ENCODE measurements around the gene FOLR3. TPM values are rescaled to one million over a fixed set of nuclear protein-coding genes. Genes with fewer than 3 reads are reported as not detected.

Gene FOLR3
- total and polyA plus RNA-seq, 2 of the 4 experiments (the other 2 are of a cell fraction) = 0.29 to 0.36 TPM

DNA sequence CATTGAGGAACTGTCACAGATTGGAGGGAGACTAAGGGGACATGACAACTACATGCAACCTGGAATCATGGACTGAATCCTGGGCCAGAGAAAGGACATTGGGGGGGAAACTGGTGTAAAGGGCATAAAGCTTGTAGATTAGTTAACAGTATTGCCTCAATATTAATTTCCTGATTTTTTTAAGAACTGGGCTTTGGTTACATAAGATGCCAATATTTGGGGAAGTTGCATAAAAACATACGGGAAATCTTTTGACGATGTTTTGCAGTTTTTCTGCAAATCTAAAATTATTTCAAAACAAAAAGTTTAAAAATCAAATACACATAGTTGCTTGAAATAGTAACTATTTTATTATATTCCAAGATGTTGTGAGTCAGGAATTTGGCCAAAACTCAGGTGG, 2.9 kb upstream of the FOLR3 start:
- Histone ChIP-seq H2AK9ac (replicated peaks; ENCODE audit: low read depth, low read length, poor library complexity) (no peak overlapping the region), H3K4me2 (ENCODE audit: low read depth, low read length) (no peak overlapping the region), H2AK5ac (ENCODE audit: low read depth, low read length) (no peak overlapping the region), H2BK120ac (ENCODE audit: low read depth, low read length) (no peak overlapping the region), H3K9me1 (ENCODE audit: insufficient read depth, low read length) (peaks cover 5% of the 10 kb centered on the region), H3K27ac (ENCODE audit: insufficient read depth, low read length) (no peak overlapping the region), H3K14ac (replicated peaks; ENCODE audit: low read depth, low read length) (no peak overlapping the region), H4K91ac (ENCODE audit: insufficient read depth, low read depth, low read length) (no peak overlapping the region), H3K9ac (ENCODE audit: low read depth, low read length) (no peak overlapping the region), H4K5ac (ENCODE audit: low read depth, low read length) (no peak overlapping the region), H3K4me1 (ENCODE audit: control insufficient read depth, insufficient read depth, low read length) (peaks cover 6% of the 10 kb centered on the region), H2BK15ac (ENCODE audit: low read depth, low read length) (no peak overlapping the region), H4K20me1 (ENCODE audit: insufficient read depth, low read length) (no peaks in the 10 kb centered on the region), H2AFZ (replicated peaks; ENCODE audit: low read length, poor library complexity) (no peak overlapping the region), H2BK5ac (ENCODE audit: low read depth, low read length, poor library complexity, severe bottlenecking) (no peak overlapping the region), H3K23ac (ENCODE audit: low read depth, low read length) (no peak overlapping the region), H3K9me3 (ENCODE audit: control insufficient read depth, insufficient read depth, low read length) (peaks cover 7% of the 10 kb centered on the region), H3K36me3 (ENCODE audit: control insufficient read depth, insufficient read depth, low read length) (no peaks in the 10 kb centered on the region), H3K4me3 (ENCODE audit: insufficient read depth, low read depth, low read length) (no peak overlapping the region), H3K79me1 (ENCODE audit: low read depth in 1 of 2, low read length in 2 of 2) (no peaks in the 10 kb centered on the region), H4K8ac (ENCODE audit: low read depth in 2 of 2, low read length in 2 of 2) (no peak overlapping the region), H2BK20ac (ENCODE audit: low read depth, low read length) (no peak overlapping the region), H3K27me3 (ENCODE audit: control insufficient read depth, insufficient read depth, low read length) (peaks cover 5% of the 10 kb centered on the region), H3K18ac (ENCODE audit: low read depth, low read length) (no peak overlapping the region), H3K56ac (ENCODE audit: extremely low read depth, insufficient read depth, low read length) (no peak overlapping the region), H3K4ac (ENCODE audit: low read depth, low read length) (no peak overlapping the region)
- CTCF ChIA-PET = no interaction called here
- TF ChIP-seq RCOR1 (IDR thresholded peaks at IDR 0.05; ENCODE audit: insufficient replicate concordance, low read length) = no peak
- TF ChIP-seq CEBPB (IDR thresholded peaks at IDR 0.05; ENCODE audit: low read depth, low read length) = no peak
- no peak for TF ChIP-seq MXI1 (IDR thresholded peaks at IDR 0.05; ENCODE audit: borderline replicate concordance, low read depth, low read length)
- no peak for TF ChIP-seq BHLHE40 (IDR thresholded peaks at IDR 0.05; ENCODE audit: low read depth, low read length)
- no peak for TF ChIP-seq SMC3 (IDR thresholded peaks at IDR 0.05; ENCODE audit: low read depth, low read length)
- intact Hi-C loops (cut with micrococcal nuclease) (no loop called here), in situ Hi-C loops (cut with MboI; ENCODE audit: low sequenced_read_pairs) (no loop called here), dilution Hi-C loops (cut with HindIII; ENCODE audit: low sequenced_read_pairs, unreplicated experiment) (no loop called here)
- POLR2A ChIA-PET (ENCODE audit: unreplicated experiment) = no interaction called here
- no peak for ATAC-seq (ENCODE audit: low read depth)
- no TSS peak for BruUV-seq (replicated peaks)
- no CpG with 5 or more reads among the region's 2 CpGs for WGBS, 2 experiments (ENCODE audit: extremely low coverage in 2 of 2, insufficient read length in 1 of 2)
- no peak for DNase-seq

All from IMR-90 (cell line).